ENCODE data around the gene ABLIM2.
A peak's percentile ranks its signal among the peaks of the same experiment; 100 is the strongest.

ABLIM2 gene

GRCh38 chr4:8015512-8015911 lies 143.1 kb downstream of the ABLIM2 start:
- DNase-seq: no peak

DNA sequence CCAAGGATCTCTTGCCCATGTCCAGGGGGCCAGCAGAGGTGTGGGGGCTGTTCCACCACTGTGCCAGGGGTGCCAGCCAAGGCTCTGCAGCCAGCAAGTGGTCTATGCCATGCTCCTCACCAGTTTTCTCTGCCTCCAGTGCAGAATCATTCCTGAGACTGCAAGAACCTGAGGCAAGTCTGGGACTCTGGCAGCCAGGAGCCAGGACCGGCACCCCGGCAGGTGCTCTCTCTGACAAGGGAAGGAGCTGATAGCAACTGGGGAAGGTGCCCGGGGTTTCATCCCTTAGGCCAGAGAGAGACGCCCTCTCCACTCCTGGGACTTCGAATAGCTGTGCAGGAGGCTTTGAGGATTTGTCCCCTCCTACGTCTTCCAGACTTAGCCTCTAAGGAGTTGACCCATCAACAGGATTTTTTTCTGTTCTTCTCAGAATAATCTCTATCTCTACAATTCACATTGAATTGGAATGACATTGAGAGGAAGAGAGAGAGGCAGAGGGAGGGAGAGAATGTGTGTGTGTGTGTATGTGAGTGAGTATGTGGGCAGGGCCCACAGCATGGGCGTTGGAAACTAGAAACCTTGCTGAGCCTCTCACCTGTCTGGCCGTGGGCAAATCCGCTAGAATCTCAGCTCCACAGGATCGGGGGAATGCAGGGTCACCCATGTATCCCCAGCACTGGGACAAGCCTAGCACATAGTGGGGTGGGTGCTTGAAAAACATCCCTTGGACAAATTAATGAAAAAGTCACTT lies 144.5 kb downstream of the ABLIM2 start:
- DNase-seq: no peak

GRCh38 chr4:8012517-8012916 lies 146.1 kb downstream of the ABLIM2 start:
- no peak for DNase-seq

GRCh38 chr4:8010618-8011017 lies 148.0 kb downstream of the ABLIM2 start:
- DNase-seq: peak; percentile 58

DNA sequence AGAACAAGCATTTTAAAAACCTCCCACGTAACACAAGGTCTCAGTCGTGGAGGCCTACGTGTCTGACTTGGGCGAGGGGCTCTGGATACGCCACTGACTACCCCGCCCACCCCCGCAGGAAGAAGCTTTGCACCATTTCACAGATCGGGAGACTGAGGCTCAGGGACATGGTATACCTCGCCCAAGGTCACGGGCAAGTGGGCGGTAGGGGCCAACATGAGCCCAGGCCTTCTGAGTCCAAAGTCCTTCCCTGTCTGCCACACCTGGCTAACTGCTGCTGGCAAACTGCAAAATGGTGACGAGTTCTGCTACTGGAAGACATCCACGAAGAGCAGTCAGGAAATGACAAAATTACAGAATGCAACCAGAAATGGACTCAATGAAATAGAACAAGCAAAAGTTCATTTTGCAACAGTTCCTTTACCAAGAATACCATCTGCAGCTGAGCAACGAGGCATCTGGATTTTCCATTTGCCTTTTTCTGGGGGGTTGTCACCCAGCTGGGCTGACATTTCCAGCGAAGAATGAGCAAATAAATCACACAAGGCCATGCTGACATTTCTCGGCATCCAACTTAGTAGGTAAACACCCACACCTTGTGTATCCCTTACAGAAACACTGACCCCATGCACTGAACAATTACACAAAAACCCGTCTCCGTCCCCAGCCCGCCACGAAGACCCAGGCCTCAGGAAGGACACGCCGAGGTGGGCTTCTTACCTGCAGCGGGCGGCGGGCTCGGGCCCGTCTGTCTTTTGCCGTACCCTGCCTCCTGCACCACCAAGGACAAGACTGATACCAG lies 148.7 kb downstream of the ABLIM2 start:
- no peak for DNase-seq

GRCh38 chr4:8009097-8009496 lies 149.5 kb downstream of the ABLIM2 start:
- DNase-seq: no peak

DNA sequence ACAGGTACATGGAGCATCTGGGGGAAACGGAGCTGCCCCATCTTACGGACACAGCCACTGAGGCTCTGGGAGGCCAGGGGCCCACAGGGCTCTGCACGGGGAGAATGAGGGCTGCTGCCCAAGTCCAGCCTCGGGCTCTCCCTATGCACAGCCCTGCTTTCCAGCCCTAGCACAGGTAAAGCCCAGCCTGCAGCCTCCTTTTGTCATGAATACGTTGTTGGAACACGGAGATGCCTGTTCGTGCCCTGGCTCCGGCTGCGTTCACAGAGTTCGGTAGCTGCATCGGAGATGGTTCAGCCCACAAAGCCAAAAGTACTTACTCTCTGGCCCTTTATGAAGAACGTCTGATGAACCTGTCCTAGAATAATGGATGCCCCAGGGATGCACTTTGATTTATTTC lies 150.2 kb downstream of the ABLIM2 start:
- DNase-seq: no peak

DNA sequence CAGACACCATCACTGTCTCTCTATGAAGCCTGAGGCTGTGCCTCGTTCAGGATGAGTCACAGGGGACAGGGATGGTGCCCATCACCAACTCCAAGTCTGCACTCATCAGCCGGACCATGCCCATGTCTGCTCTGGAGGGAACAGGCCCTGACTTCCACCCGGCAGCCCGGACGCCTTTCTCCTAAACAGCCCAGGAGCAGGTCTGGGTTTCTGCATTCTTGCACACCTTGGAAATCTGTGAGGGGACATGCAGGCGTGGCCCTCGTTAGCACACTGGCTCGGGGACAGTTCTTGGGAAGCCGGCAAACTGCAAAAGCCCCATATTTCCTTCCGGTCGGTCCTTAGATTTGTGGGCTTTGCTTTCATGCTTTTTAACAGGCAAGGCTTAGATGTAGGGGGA lies 151.0 kb downstream of the ABLIM2 start:
- DNase-seq: no peak

DNA sequence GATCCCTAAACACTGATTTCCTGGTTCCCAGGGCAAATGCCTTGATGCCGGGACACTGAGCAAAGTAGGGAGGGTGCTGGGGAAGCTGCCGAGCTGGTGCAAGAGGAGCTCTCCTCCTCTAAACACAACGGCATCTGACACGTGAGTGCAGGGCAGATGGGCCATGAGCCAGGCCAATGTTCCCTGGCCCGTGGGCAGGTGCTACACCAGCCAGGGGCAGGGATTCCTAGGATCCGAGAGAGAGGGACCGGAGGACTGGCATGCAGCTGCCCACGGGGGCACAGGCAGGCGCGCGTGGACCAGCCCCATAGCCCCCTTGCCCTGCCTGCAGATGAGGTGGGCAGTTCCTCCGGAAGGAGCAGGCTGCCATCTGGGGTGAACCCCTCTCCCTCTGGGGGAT lies 152.1 kb downstream of the ABLIM2 start:
- DNase-seq: no peak

DNA sequence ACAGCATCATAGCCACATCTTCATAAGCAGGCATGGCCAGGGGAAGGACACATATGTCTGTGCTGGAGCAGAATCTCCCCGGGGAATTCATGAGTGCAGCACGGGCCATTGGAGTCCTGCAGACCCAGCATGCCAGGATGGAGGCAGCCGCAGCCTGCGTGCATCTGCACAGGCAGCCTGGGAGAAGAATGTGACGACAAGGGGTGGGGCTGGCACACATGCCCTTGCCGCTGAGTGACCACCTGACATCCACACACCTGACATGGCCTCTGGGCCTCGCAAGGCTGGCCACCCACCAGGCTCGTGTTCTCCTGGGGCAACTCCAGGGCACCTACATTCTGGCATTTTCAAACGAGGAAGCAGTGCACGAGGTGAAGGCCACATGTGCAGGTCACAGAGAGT lies 152.8 kb downstream of the ABLIM2 start:
- peak; percentile 10 for DNase-seq

DNA sequence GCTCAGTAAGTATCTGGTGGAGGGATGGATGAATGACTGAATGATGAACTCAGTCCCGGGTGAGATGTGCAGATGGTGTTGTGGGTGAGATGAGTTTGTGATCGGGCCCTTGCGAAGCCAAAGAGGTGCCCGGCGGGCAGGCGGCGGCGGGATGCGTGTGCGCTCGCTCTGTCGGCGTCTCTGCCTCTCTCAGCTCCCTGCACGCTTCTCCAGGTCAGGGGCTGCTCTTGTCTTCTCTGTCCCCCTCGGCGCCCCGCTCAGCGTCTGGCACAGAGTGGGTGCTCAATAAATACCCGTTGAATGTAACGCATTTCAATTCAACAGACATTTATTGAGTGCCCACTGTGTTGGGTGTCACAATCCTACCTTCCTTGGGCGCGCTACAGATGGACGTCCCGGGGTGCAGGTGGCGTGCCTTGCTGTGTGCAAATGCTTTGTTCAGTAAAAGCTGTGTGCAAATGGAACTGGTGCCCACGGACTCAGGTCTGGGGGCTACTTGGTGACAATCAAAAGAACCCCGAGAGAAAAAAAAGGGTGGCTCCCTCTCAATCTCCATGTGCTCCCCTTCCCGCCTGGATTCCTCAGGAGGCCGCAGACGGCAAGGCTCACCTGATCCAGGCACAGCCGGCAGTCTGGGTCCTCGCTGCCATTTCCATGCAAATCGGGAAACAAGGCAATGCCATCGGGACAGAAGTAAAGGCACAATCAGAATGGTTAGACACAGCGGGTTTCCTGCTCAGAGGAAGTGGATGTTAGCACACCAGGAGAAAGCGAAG lies 153.4 kb downstream of the ABLIM2 start:
- no peak for DNase-seq

GRCh38 chr4:8004066-8004465 lies 154.5 kb downstream of the ABLIM2 start:
- no peak for DNase-seq

DNA sequence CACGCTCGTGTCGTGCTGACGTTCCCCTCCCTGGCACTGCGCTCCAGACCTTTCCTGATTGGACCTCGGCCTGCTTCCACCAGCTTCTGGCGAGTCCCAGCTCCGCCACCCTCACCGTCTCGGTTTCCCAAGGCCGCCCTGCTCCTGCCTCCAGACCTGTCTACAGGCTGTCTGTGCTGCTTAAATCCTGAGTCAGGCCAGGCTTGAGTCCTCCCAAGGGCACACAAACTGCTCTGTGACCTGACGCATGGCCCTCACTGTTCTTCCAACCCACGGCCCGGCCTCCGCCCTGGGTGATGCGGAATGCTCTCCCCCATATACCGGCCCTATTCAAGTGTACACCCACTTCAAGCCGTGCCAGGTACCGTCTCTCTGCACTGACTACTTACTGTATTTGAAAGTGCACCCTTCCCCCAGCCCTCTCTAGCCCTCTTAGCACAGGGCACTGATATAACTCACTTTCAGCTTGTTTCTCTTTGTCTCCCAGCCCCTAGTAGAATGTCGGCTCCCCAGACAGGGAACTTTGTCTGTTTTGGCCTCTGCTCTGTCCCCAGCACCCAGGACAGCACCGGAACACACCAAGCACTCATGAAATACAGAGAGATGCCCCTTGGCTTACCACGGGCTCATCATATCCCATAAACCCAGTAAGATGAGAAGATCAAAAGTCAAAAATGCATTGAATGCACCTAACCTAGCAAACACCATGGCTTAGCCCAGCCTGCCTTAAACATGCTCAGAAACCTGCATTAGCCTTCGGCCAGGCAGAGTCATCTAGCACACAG lies 155.9 kb downstream of the ABLIM2 start:
- DNase-seq: no peak

DNA sequence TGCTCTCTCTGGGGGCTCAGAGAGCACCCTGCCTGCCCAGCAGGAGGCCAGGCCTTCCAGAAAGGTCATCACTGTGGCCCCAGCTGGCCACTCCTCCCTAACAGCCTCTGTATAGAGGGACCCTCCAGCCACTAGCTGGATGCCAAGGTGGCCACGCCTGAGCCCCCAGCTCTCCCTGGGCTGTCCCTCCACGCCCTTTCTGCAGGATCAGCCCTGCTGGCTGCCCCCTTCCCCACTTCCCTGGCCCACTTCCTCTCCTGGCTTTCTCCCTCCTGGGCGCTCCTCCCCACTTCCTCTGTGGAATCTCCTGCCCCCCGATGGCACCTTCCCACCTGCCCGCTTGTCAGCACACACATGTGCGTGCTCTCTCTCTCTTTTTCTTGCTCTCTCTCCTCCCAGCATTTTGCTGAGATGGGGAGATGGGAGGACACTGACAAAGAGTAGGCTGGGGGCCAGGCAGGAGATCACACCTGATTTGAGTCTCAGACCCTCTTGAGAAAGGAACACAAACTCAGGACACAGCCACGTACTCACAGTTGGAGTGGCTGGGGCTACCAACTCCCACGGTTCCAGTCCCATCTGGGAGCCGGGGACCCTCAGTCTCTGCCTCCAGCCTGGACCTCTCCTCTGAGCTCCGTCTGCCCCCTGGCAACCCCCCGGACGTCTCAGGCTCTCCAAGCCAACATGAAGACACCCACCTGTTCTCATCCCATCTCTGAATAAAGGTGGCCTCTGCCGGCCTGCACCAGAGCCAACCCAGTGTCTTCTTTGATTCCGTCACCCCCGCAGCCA lies 156.9 kb downstream of the ABLIM2 start:
- DNase-seq: no peak

DNA sequence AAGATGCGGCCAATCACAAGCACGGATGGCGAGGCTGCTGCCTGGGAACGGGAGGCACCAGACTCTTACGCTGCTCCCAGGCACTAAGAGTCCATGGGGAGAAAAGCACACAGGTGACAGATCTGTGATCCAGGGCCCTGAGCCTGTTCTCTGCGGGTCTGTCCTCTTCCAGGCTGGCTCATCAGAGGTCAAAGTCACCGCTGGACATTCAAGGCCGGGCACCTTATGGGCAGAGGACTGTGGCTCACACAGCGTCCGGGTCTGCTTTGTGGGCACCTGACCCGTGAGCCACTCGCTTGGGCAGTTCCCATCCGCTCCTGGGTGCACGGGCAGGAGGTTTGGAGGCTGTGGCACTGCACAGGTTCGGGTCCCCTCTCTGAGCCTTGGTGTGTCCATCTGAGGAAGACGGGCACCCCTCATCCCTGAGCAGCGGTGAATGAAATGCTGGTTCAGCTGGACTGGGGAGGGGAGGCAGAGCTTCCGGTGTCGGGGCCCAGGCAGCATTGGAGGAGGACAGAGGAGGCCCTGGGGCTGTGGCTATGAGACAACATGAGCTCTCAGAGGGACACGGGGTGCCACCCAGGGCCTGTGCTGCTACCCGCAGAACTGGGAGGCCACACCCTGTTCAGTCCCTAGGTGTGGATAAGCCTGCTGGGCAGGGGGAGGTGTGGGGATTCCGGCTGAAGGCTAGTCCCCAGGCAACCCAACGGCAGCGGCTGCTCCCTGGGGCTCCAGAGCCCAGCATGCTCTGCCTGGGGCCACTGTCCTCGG lies 157.7 kb downstream of the ABLIM2 start:
- no peak for DNase-seq

DNA sequence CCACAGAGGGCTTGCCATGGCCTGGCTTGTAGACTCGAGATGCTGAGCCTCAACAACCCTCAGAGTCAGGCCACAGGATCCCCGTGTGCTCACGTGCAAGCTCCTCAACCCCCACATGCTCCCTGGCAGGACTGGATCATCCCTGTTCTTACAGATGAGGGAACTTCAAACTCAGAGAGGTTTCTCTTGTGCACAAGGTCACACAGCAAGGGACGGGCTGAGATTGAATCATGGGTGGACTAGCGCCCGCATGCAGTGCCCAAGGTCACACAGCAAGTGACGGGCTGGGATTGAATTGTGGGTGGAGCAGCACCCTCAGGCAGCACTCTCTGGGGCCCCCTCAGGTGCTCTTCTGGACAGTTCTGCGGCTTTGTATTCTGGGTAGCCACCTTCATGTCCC lies 158.4 kb downstream of the ABLIM2 start:
- no peak for DNase-seq

DNA sequence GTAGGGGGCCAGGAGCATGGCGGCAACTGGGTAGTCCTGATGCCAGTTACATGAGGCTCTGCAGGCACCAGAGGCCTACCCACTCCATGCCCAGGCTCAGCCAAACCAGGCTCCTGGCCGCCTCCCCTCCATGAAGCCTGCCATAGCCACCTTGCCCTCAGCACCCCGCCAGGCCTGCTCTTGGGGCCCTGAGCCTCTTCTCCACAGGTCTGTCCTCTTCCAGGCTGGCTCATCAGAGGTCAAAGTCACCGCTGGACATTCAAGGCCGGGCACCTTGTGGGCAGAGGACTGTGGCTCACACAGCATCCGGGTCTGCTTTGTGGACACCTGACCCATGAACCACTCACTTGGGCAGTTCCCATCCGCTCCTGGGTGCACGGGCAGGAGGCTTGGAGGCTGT lies 158.9 kb downstream of the ABLIM2 start:
- no peak for DNase-seq

DNA sequence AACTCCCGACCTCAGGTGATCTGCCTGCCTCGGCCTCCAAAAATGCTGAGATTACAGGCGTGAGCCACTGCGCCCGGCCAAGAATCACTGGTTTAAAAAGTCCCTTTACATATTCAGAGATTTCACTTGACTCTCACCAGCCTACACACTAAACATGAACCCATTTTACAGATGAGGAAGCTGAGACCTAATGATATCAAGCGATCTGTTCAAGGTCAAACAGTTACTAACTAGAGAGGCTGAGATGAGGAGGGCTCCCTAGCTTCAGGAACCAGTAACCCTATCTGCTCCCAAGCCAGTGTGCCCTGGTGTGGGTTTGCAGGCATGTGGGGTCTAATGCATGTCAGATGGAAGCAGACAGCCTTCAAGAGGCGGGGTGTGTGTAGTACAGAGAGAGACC lies 159.3 kb downstream of the ABLIM2 start:
- no peak for DNase-seq

- no peak for DNase-seq
Measured at GRCh38 chr4:7998447-7998846, 160.2 kb downstream of the ABLIM2 start.

DNA sequence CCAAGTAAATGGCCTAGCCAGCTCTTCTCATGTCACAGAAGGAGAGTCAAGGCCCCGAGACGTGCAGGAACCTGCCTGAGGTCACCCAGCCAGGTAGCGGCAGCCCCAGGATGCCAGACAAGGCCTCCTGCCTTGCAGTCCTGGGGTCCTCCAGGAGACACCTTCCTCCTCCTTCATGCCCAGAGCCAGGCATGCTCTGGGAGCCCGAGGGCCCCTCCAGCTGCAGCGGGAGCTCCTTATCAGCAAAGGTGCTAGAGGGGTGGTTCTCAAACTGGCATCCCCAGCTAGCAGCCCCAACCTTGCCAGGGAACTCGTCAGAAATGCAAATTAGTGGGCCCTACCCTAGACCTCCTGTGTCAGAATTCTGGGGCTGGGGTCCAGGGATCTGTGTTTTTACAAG lies 162.7 kb downstream of the ABLIM2 start:
- no peak for DNase-seq

- DNase-seq: no peak
Measured at GRCh38 chr4:7995135-7995534, 163.5 kb downstream of the ABLIM2 start.
